HG03103 (cell line): ENCODE measurements around the gene SLC10A3.

Experiments used
- ATAC-seq: cut with Tn5 transposase; IDR thresholded peaks from one replicate; pipeline ENCODE4 v1.9.1; 2021; ENCODE audit warnings: low read depth; ENCODE audit not compliant: unreplicated experiment

Gene SLC10A3, protein sequence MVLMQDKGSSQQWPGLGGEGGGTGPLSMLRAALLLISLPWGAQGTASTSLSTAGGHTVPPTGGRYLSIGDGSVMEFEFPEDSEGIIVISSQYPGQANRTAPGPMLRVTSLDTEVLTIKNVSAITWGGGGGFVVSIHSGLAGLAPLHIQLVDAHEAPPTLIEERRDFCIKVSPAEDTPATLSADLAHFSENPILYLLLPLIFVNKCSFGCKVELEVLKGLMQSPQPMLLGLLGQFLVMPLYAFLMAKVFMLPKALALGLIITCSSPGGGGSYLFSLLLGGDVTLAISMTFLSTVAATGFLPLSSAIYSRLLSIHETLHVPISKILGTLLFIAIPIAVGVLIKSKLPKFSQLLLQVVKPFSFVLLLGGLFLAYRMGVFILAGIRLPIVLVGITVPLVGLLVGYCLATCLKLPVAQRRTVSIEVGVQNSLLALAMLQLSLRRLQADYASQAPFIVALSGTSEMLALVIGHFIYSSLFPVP

DNA sequence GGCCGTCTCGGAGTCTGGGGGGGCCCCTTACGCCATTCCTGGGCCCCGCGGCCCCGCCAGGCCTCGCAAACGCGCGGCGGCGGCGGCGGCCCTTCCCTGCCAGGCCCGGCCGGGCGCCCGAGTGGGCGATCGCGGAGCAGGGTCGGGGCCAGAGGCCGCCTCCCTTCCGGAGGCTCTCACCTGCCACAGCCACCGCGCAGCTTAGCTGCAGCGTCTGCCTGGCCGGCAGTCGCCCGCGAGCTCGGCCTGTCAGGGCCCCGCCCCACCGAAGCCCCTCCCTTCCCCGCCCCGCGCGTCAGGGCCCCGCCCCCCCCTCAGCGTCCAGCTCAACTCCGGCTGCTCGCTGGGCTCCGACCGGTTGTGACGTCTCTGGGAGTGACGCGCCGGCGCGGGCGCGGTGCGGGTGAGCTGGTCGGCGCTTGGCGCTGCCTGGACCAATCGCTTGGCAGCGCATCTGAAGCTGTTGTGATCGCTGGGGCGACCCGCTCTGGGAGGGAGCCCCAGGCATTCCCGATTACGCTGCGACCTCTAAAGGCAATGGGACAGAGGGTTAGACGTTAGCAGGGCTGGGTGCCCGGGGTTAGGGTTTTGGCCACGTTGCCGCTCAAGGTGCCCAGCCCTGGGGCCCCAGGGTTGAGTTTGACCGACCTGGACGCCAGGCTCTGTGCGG lies at the start of gene SLC10A3:
Gene SLC10A3 (minus strand): TSS at position 216 of the 670 bp plus-strand sequence. CDS start 1,689 bp downstream, outside the sequence.
- peak; percentile 62 for ATAC-seq

DNA sequence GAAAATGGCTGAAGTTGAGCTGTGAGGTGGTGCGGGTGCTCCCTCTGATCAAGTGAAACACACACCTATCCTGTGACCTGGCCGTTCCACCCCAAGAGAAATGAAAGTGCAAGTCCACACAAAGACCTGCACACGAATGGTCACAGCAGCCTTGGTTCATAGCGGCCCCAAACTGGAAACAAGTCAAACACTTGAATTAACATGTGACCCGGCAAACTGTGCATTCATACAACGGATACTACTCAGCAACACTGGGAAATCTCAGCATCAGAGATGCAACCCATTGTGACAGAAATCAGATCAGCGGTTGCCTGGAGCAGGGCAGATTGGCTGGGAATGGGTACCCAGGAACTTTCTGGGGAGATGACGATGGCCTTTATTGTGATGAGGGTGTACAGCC lies 48.6 kb upstream of the SLC10A3 start:
- ATAC-seq: no peak

DNA sequence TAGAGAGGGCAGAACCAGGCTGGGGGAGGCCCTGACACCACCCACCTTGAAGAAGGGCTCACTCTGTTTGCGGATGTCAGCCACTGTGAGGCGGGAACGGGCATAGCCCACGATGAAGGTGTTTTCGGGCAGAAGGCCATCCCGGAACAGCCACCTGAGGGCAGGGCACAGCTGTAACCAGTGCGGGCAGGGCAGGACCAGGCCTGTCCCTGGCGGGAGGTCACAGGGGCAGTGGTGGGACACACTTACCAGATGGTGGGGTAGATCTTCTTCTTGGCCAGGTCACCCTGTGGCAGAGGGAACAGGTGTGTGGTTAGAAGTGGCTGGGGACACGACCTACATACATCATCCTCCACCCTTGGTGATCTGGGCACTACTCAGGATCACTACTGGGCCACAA lies 45.5 kb upstream of the SLC10A3 start:
- ATAC-seq: no peak

DNA sequence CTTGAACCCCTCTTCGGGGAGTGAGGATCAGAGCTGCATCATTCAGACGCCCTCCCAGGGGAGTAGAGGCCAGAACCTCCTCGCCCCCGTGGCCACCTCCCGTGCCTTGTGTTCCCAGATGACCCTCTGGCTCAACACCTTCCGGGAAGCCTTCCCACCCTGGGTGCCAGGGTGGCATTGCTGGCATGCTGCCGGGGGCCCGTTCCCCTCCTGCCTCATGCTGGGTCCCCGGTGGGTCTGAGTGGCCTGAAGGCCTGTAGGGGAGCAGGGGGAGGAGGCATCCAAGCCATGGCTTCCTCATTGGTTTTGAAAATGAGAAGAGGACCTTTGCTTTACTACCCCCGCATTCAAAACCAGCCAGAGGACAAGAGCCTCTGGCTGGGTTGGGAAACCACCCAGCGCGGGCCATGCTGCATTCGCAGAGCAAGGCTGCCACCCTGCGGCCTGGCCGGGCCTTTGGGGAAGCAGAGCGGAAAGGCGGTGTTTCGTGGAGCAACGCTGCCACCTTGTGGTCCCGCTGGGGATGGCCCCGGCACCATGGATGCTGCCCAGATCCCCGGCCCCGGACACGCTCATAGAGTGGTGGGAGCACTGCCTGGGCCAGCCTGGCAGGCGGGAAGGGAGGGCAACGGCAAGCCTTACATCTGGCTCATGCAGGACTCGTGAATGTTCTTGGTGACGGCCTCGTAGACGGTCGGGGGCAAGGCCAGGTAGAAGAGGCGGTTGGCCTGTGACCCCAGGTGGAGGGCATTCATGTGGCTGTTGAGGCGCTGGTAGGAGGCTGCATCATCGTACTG lies 44.3 kb upstream of the SLC10A3 start:
- ATAC-seq: peak; percentile 70

DNA sequence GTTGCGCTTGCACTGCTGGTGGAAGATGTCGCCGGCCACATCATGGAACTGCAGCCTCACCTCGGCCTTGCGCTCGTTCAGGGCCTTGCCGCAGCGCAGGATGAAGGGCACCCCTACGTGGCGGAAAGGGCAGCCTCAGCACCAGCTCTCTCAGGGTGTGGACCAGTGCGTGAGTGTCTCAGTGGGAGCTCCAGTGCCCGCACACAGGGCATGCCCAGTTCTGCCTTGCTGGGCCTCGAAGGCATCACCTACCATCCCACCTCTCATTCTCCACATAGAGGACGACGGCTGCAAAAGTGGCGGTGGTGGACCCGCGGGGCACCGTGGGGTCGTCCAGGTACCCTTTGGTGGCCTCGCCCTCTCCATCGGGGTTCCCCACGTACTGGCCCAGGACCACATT lies 42.3 kb upstream of the SLC10A3 start:
- no peak for ATAC-seq

DNA sequence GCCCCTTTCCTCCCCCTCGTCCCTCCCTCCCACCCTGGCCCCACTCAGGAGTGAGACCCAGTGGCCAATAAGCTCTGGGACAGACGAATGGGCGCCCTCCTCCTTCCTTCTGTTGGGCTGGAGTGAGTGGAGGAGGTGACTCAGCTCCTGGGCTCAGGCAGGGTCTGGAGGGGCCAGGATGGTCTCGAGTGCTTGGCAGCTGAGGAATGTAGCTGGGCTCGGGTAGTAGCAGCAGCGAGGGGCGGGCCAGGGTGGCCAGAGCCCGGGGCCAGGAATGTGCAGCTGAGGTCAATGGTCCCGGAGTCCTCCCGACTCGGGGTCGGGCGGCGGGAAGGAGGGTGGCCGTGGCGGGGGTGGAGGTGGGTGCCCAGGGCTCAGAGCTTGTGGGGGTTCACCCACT lies 41.2 kb upstream of the SLC10A3 start:
- ATAC-seq: no peak

DNA sequence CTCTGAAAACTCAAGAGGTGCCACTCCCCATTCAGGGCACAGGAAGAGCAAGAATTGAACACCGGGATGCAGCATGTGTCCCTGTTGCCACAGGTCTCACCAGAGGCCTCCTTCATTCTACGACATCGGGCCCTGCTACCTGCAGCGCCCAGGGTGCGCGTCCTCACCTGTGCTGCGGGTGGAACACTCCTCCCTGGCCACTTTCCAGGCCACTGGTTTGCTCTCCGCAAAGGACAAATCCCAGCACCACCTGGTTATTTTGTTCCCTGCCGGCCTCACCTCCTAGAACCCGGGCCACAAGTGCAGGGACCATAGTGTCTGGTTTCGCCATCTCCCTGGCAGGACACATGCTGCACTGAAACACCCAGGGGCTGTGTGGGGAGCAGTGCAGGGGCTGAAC lies 39.9 kb upstream of the SLC10A3 start:
- ATAC-seq: no peak

DNA sequence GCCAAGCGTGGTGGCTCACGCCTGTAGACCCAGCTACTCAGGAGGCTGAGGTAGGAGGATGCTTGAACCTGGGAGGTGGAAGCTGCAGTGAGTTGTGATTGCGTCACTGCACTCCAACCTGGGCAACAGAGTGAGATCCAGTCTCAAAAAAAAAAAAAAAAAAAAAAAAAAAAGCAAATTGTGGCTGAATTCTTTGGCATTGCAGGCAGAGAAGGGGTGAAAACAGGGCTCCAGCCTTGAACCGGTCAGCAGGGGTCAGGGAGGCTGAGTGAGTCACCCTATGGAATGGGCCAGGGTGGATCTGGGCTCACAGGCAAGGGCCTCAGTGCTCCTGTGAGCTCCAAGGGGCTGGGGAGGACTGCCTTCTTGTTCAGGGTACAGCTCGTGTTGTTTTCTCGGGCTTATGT lies 38.8 kb upstream of the SLC10A3 start:
- no peak for ATAC-seq

DNA sequence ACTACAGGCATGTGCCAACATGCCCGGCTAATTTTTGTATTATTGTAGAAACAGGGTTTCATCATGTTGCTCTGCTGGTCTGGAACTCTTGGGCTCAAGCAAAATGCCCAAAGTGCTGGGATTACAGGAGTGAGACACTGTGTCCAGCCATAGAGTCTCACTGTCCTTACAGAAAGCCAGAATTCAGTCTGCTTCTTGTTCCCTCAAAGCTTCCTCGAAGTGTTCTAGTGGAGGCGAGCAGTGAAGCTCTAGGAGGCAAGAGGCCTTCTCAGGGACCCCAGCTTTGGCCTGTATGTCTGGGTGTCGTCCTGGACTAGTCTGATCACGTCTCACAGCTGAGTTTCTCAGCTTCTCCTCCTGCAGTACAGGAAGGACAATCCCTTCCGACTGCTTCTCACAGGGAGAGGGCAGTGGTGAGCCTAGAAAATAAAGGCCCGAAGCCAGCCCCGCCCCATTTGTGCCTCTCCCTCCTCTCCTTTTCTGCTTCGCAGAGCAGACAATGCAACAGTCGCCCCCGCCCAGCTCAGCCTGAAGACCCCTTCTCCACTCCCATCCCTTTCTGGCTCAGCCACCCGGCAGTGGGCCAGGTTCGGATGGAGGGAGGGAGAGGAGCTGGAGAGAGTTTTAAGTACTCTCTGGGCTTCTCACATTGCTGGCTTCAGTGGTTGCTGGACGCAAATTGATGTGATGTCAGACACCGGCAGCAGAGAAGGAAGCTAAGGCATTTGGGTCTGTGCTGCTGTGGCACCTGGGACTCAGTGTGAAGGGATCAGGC lies 36.7 kb upstream of the SLC10A3 start:
- ATAC-seq: no peak

DNA sequence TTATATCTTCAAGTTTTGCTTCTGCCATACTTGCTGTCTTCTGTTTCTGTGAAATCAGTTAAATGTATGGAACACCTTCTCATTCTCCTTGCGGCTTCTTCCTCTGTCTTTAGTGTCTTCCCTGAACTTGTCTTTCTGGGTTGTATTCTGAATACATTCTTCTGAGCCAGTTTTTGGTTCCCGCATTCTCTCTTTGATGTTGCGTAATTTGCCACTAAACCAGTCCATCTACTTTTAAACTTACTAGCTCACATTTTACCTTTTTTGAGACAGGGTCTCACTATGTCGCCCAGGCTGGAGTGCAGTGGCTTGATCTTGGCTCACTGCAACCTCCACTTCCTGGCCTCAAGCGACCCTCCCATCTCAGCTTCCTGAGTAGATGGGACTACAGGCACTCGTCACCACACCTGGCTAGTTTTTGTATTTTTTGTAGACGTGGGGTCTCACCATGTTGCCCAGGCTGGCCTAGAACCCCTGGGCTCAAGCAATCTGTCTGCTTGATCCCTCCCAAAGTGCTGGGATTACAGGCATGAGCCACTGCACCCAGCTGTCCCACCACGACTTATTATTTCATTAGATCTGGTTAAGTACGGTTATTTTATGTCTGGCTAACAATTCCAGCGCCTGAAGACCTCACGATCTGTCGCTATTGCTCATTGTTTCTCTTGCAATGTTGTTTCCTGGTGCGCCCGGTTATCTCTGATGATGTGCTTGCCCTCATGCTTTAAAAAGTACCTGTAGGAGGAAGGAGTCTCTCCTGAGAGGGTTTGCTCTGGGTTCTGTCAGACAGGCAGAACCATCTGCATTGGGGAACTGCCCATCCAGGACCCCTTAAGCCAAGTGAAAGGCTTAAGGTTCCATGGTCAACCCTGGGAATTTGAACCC lies 35.4 kb upstream of the SLC10A3 start:
- no peak for ATAC-seq

DNA sequence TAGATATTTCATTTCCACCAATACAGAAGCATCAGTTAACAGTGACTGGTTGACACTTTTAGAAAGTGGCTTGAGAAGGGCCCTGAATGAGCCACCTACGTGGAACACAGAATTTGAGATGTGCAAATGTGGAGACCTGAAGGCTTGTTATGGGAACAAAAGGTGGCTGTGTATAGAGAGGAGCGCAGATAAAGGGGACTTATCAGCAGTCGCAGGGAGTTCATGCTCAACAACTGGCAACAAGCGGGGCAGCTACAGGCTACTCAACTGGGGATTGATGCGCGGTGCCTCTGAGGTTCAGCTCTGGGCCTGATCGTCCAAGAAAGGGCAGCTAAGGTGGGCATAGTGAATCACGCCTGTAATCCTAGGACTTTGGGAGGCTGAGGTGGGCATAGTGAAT lies 29.0 kb upstream of the SLC10A3 start:
- no peak for ATAC-seq

DNA sequence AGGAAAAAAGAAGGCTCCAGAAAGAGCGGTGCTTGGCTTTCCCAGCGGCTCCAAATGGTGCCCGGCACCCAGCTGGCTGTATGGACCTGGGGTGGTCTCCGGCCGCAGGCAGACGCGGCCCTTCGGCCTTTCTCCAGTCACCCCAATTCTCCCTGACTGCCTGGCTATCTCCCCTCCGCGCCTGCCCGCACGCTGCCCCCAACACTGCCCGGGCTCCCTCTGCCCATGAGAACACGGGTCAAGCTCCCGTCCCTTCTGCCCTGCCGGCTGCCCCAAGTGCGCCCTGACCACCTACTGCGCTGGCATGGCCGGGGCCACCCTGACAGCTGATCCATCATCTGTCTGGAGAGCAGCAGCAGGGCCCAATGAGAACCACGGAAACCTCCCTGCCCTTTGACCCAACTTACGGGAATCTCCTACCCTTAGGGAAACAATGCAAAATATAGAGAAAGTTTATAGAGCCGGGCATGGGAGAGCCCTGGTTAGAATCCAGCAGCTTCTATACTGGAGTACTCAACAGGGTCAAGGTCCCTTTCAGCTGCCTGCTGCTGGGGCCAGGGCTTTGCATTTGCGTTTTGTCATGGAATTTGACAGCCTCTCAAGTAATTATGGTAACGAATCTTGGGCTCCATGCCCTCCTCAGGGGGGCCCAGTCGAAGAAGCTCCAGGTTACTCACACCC lies 26.8 kb upstream of the SLC10A3 start:
- ATAC-seq: no peak

DNA sequence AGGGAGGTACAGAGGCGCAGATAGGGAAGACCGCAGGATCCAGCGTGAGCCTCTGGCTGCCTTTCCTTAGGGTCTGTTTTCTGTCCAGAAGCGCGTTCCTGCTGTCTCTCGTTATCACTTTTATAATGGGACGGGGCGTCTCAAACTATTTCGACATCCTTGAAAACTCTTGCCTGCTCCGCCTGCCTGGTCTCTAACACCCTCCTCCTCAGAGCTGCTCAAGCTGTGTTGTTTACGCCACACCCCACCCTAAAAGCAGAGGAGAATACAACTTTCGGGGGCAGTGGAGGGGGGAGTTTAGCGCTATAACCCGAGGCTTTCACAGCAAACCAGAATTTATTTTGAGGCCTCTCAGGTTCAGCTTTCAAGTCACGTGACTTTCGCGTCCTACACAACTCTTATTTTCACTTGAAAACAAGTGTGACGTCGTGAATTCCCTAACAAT lies 26.2 kb upstream of the SLC10A3 start:
- no peak for ATAC-seq

DNA sequence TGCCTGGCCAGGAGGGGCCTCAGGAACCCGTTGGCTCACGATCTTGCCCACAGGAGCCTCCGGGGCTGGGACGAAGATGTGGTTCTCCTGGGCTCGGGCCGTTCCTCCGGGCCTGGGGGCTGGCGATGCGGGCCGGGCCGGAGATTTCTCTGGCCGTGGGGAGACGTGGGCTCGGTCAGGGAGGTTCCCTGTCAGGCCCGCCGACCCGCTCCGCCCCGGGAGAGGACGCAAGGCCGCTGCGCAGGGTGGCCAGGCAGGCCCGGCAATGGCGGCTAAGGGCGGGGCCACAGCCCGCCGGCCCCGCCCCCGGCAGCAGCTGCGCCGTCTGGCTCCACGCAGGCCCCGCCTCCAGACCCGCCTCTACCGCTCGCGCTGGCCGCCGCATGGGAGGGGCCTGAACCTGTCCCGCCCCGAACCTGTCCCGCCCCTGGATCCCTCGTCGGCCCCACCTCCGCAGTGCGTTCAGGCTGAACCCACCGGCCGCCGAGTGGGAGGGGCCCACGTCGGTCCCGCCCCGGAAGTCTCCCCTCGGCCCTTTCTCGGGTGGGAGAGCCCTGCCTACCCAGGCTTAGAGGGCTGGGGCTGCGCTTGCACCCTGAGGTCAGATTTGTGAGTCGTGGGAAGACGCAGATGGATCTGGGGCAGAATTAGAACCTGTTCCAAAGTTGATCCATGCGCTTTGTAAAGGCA lies 25.7 kb upstream of the SLC10A3 start, which contains the start of gene FAM3A:
Gene FAM3A (minus strand): TSS at position 267 of the 690 bp plus-strand sequence. CDS start 460 bp downstream, outside the sequence.
- peak; percentile 95 for ATAC-seq

DNA sequence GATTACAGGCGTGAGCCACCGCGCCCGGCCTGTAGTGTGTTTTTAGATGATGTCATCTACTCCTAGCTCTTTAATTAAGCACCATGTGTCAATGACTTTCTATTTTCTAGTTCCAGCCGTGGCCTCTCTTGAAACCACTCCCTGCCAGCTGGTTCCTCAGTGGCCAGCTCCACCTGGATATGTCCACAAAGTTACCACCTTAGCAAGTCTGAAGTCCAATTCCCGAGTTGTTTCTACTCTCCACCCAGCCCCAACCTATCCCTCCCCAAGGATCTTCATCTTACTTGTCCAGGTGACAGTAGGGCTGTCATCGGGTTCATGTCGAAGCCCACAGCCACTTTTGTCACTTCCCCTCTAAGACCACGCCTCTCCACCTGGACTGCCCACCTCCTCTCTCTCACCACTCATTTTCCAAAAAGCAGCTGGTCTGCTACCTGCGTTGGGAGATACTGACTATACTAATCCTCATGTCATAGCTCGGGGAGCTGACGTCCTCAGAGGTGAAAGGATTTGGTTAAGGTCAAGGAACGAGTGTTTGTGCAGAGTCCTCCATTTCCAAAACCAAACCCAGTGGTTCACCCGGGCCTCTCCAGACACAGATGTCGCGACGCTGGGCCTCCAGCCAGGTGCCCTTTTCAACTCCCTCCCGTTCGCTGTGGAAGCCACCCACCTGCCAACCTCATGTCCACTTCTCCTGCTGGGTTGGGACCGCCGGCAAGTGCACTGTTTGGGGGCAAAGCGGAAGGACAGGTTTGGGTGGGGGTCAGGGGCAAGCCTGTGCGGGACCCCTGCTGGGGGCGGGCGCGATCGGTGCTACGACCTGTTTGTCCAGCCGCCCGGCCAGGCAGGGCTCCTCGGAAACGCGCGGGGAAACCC lies 24.9 kb upstream of the SLC10A3 start:
- ATAC-seq: no peak

DNA sequence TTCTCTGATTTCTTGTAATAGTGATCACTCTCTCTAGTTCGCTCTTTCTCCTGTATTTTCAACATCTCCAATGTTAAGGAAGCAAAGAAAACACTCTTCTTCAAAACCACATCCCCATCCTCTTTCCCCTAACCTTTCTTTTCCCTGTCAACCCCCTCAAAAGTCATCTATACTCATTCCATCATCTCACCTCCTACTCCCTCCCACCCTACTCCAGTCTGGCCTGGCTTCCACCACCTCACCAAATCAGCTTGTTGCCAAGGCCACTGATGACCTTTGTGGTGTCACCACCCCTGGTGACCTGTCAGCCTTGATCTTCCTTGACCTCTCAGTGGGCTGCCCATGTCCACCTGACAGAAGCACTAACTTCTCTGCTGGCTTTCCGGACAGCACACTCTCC lies 23.3 kb upstream of the SLC10A3 start:
- ATAC-seq: no peak

DNA sequence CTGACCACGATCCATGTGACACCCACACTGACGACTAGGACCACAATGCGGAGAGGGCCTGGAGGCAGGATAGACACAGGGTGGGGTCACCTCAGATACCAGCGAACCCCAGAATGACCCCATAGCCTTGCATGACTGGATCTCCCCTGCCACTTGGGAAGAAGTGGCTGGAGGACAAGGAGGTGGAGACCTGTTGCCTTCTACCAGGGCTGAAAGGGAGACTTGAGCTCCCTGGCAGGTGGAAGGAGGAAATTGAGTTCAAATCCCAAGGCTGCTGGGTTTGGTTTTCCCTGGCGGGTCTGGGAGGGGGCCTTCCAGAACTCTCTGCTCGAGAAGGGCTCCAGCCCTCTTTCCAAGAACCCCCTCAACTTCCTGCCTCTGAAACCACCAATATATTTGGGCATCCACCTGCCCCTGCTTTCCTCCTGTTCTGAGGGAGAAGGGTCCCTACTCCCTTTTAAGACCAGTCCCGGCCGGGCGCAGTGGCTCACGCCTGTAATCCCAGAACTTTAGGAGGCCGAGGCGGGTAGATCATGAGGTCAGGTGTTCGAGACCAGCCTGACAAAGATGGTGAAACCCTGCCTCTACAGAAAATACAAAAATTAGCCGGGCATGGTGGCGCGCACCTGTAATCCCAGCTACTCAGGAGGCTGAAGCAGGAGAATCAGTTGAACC lies 22.6 kb upstream of the SLC10A3 start:
- ATAC-seq: no peak
